LNCAP (cell line): ENCODE measurements around the gene PRICKLE4.

Experiments used
- CTCF ChIP-seq: fragments of 450-650 bp; IDR thresholded peaks from 2 replicates; pipeline ENCODE4 v1.5.1; 2017; ENCODE audit warnings: mild to moderate bottlenecking

The PRICKLE4 gene

GRCh38 chr6:41770381-41771057 is 10.1 kb upstream of the PRICKLE4 start:
- TF ChIP-seq CTCF, result no peak

GRCh38 chr6:41771058-41771983 is 9.3 kb upstream of the PRICKLE4 start:
- TF ChIP-seq CTCF, result no peak

DNA sequence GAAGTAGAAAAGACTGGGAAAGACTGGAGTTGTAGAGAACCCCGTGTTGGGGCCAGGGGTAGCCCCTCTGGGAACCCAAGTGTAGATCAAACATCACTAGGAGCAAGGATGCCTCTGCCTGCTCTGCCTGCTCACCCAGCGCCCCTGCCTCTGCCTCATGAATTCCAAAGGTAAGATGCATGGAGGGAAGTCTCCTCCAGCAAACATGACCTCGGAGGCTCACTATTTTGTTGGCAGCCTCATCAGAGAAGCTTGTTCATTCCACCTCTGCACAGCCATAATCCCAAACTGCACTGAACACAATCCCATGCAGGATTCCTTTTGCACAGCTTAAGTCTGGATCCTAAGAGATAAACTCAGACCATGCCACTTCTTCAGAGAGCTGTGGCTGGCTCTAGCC is 5.7 kb upstream of the PRICKLE4 start:
- TF ChIP-seq CTCF, result no peak

GRCh38 chr6:41775293-41775882 is 5.2 kb upstream of the PRICKLE4 start:
- TF ChIP-seq CTCF, result no peak

GRCh38 chr6:41777551-41778285 is 2.9 kb upstream of the PRICKLE4 start:
- no peak for TF ChIP-seq CTCF

DNA sequence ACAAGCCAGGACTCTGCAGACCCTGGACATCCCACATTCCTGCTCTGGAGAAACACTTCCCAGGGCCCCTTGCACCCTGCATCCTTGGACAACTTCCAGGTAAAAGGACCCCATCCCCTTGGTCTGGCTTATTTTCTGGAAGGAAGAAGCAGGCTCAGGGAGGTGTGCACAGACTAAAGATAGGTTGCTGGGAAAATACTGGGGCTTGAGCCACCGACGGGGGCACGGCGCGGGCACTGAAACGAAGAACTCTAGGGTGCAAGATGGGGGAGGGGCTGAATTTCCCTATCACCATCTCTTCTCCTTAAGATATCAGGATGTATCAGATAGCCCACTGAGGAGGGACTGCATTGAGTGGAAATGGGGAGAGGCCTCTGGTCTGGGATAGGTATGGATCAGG is 1.7 kb upstream of the PRICKLE4 start:
- no peak for TF ChIP-seq CTCF

GRCh38 chr6:41779336-41779735 is 1.2 kb upstream of the PRICKLE4 start:
- TF ChIP-seq CTCF, result no peak
